Activated naive CD8-positive, alpha-beta T cell treated with anti-CD3 and anti-CD28 coated beads for 36 hours (primary cell): Measurements from ENCODE around the gene NCOA6. TPM values are rescaled to one million over a fixed set of nuclear protein-coding genes. Genes with fewer than 3 reads are reported as not detected.
"Not testable (repeated sequence)": the region's sequence is repeated elsewhere in the genome, so short reads cannot be mapped to it uniquely, and the experiment has no call there.

ENCODE experiments used
- DNase-seq: peaks from one replicate; pipeline ENCODE4 v3.0.0; 2021
- H3K27ac Mint-ChIP-seq: one replicate; pipeline ENCODE4 v1.8.0; 2022; ENCODE audit warnings: mild to moderate bottlenecking, moderate library complexity, mixed read lengths
- H3K27me3 Mint-ChIP-seq: one replicate; pipeline ENCODE4 v1.8.0; 2022; ENCODE audit warnings: mild to moderate bottlenecking, mixed read lengths
- H3K36me3 Mint-ChIP-seq: one replicate; pipeline ENCODE4 v1.8.0; 2021; ENCODE audit warnings: mild to moderate bottlenecking, mixed read lengths
- H3K4me1 Mint-ChIP-seq: one replicate; pipeline ENCODE4 v1.8.0; 2021; ENCODE audit warnings: mixed read lengths
- H3K4me3 Mint-ChIP-seq: one replicate; pipeline ENCODE4 v1.8.0; 2022; ENCODE audit warnings: mild to moderate bottlenecking, moderate library complexity, mixed read lengths
- H3K9me3 Mint-ChIP-seq: one replicate; pipeline ENCODE4 v1.8.0; 2022; ENCODE audit warnings: mixed read lengths
- total RNA-seq, 2 experiments: library from RNA; stranded (reverse); gene quantifications; one replicate each; pipeline ENCODE4 v1.2.3, GENCODE V29; 2021

The NCOA6 gene
- total RNA-seq, 2 experiments from 2014 or later = 17.3 to 19.5 TPM

DNA sequence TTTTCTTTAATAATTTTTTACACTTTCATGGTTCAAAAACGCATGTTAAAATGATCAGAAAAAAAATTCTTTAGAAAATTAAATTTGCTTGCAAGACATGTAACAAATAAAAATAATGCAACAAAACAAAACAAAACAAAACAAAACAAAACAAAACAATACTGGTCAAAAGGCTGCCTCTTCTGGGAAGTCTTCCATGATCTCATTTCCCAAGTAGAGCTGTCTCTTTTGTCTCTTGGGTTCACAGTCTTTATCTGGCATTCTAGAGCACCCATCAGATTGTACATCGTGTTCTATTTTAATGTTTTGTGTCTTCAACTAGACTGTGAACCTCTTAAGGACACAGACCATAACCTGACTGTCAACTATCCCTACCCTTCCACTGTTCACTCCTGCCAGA lies 96.0 kb downstream of the NCOA6 start:
- H3K27me3 Mint-ChIP-seq = no peaks in the 10 kb centered on the region
- no peak overlapping the region for H3K4me3 Mint-ChIP-seq
- no peaks in the 10 kb centered on the region for H3K4me1 Mint-ChIP-seq
- DNase-seq = no peak
- H3K9me3 Mint-ChIP-seq = no peaks in the 10 kb centered on the region
- H3K36me3 Mint-ChIP-seq = peaks cover 3% of the 10 kb centered on the region
- H3K27ac Mint-ChIP-seq = no peak overlapping the region

DNA sequence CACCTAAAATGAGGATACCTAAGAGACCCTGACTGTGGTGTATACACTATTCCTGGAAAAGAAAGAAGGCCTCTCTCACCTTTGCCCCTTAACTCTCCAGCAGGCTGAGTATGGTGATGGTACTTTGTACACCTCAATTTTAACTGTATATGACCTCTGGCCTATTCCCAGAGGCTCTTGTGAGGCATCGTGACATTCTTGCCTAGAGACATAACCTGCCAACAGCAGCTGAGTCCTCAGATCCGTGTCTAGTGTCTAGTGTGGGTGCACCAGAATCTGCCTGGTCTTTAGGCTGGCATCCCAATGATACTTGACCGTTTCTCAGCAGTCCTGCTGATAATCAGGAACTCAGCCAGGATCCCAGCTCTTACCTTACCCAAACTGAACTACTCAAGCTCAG lies 101.3 kb downstream of the NCOA6 start:
- Mint-ChIP-seq H3K4me3 (no peak overlapping the region), H3K27ac (no peak overlapping the region), H3K36me3 (peaks cover 3% of the 10 kb centered on the region), H3K27me3 (no peaks in the 10 kb centered on the region), H3K4me1 (peaks cover 14% of the 10 kb centered on the region), H3K9me3 (no peaks in the 10 kb centered on the region)
- no peak for DNase-seq

DNA sequence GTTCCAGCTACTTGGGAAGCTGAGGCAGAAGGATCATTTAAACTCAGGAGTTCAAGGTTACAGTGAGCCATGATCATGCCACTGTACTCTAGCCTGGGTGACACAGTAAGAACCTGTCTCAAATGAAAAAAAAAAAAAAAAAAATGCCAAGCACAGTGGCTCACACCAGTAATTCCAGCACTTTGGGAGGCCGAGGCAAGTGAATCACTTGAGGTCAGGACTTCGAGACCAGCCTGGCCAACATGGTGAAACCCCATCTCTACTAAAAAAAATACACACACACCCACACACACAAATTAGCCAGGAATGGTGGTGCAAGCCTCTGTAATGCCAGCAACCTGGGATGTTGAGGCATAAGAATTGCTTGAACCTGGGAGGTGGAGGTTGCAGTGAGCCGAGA lies 102.9 kb downstream of the NCOA6 start:
- not testable (repeated sequence) for H3K9me3 Mint-ChIP-seq, H3K36me3 Mint-ChIP-seq, H3K27ac Mint-ChIP-seq, DNase-seq, H3K27me3 Mint-ChIP-seq, H3K4me3 Mint-ChIP-seq
- H3K4me1 Mint-ChIP-seq = peaks cover 15% of the 10 kb centered on the region

DNA sequence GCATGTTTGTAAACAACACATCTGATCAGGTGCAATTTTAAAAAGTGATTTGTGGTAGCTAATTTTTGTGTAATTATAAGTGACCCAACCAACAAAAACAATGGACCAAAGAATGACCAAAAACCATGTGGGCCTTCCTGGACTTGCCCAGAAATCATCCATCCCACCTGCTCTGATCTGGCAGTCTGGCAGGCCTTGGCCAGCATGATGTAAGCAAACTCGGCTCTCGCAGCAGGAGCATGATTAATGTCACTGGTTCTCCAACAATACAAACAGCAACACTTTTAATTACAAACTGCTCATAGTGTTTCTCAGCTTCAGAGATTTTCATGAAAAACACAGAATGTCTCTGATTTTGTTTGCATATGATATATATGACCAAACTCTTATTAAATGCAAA lies 105.2 kb downstream of the NCOA6 start:
- no peaks in the 10 kb centered on the region for H3K36me3 Mint-ChIP-seq
- H3K4me3 Mint-ChIP-seq = no peak overlapping the region
- peaks cover 15% of the 10 kb centered on the region for H3K4me1 Mint-ChIP-seq
- H3K9me3 Mint-ChIP-seq = no peaks in the 10 kb centered on the region
- H3K27me3 Mint-ChIP-seq = no peaks in the 10 kb centered on the region
- no peak overlapping the region for H3K27ac Mint-ChIP-seq
- no peak for DNase-seq

DNA sequence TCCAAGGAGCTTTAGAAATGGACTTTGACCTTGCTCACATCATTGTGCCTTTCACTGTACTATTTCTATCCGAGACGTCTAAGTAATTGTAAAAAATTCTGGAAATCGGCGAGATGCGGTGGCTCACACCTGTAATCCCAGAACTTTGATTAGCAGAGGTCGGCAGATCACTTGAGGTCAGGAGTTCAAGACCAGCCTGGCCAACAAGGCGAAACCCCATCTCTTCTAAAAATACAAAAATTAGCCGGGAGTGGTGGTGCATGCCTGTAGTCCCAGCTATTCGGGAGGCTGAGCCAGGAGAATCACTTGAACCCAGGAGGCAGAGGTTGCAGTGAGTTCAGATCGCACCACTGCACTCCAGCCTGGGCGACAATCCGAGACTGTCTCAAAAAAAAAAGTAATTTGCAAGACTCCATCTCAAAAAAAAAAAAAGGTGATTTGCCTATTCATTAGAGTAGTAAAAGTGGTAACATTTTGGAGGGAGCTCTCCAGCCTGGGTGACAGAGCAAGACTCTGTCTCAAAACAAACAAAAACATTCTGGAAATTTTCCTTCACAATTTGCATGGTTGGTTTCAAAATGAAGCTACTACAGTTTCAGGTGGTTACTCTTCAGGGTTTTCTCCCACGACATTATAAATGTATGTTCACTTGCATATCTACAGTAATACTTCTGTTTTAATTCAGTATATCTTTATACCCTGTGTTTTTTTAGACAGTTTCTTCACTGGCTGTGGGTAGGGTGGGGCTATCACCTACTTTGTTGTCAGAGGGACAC lies 106.0 kb downstream of the NCOA6 start:
- peaks cover 15% of the 10 kb centered on the region for H3K4me1 Mint-ChIP-seq
- not testable (repeated sequence) for H3K4me3 Mint-ChIP-seq, H3K27ac Mint-ChIP-seq, H3K9me3 Mint-ChIP-seq, H3K36me3 Mint-ChIP-seq, H3K27me3 Mint-ChIP-seq, DNase-seq

DNA sequence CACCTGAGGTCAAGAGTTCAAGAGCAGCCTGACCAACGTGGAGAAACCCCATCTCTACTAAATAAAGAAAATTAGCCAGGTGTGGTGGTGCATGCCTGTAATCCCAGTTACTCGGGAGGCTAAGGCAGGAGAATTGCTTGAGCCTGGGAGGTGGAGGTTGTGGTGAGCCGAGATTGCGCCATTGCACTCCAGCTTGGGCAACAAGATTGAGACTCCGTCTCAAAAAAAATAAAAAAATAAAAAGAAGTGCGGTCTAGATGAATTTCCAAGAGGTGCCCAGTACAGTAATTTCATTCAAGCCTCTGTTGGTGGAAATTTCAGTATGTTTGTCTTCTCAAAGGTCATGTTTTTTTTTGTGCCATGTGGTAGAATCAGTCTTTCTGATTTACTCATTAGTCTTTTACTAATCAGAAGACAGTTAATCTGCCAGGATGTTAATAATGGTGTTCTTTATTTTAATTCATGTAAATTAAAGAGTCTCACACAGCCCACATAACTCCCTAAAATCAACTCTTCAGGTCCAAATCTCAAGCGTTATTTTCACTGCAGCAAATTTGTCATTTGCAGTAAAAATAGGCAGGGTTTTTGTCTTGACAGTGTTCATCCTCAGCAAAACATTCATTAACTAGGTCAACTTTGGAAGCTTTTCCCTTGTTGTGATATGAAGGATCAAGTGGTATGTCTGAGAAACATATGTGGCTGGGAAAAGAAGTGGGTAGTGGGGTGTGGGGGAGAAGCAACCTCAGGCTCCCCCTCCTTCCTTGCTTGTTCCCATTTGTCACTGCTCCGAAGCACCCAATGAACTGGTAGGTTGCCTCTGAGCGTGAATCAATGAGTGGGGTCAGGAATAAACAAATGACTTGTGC lies 108.0 kb downstream of the NCOA6 start:
- Mint-ChIP-seq H3K9me3 (no peaks in the 10 kb centered on the region), H3K4me3 (no peak overlapping the region), H3K27me3 (no peaks in the 10 kb centered on the region), H3K36me3 (no peaks in the 10 kb centered on the region), H3K27ac (no peak overlapping the region), H3K4me1 (peaks cover 19% of the 10 kb centered on the region)
- no peak for DNase-seq

DNA sequence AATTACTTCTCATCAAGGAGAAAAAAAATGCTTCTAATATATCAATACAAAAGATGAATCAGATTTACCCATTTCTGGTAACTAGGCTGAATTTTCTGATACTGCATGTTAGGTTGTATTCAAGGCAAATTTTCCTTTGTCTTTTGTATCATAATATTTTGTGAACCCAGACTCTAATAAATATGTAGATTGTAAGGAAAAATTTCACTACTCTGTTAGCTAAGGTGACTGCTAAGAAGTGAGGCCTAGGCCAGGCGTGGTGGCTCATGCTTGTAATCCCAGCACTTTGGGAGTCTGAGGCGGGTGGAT lies 108.6 kb downstream of the NCOA6 start:
- Mint-ChIP-seq H3K9me3 (no peaks in the 10 kb centered on the region), H3K27ac (no peak overlapping the region), H3K36me3 (no peaks in the 10 kb centered on the region), H3K27me3 (no peaks in the 10 kb centered on the region), H3K4me3 (no peak overlapping the region), H3K4me1 (peaks cover 19% of the 10 kb centered on the region)
- DNase-seq = no peak

DNA sequence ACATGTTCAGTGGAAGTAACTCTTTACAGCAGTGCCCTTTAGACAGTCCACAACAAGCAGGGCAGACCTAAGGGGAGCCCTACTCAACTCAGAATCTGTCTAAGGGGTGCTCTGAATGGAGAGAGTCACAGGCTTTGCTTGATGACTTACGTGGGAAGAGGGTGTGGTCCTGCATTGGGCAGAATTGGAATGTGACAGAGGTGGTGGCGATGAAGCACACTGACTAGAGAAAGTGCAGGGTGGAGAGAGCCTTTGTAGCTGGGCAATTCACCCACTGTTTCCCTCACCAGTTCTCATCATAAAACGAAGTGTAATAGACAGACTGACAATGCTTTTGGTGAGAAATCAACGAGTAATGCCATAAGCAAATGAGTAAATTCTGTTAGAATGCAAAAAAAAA lies 110.1 kb downstream of the NCOA6 start:
- H3K36me3 Mint-ChIP-seq = no peaks in the 10 kb centered on the region
- H3K27me3 Mint-ChIP-seq = no peaks in the 10 kb centered on the region
- DNase-seq = no peak
- H3K9me3 Mint-ChIP-seq = no peaks in the 10 kb centered on the region
- H3K27ac Mint-ChIP-seq = no peak overlapping the region
- H3K4me3 Mint-ChIP-seq = no peak overlapping the region
- H3K4me1 Mint-ChIP-seq = peaks cover 18% of the 10 kb centered on the region

DNA sequence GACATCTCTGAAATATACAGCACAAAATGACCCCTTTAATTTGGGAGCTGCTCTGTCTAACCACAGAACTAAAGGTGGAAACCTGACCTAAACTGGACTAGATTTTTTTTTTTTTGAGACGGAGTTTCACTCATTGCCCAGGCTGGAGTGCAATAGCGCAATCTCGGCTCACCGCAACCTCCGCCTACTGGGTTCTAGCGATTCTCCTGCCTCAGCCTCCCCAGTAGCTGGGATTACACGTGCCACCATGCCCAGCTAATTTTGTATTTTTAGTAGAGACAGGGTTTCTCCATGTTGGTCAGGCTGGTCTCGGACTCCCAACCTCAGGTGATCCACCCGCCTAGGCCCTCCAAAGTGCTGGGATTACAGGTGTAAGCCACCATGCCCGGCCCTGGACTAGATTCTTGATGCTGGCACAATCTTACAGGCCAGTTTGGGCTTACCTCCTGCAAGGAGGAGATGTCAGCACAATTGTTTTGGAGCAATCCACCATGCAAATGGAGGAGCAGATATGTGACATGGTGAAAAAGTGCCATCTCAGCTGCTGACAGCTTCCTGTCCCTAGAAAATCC lies 111.4 kb downstream of the NCOA6 start:
- DNase-seq, H3K4me1 Mint-ChIP-seq, H3K4me3 Mint-ChIP-seq, H3K27ac Mint-ChIP-seq, H3K9me3 Mint-ChIP-seq, H3K27me3 Mint-ChIP-seq, H3K36me3 Mint-ChIP-seq: not testable (repeated sequence)

DNA sequence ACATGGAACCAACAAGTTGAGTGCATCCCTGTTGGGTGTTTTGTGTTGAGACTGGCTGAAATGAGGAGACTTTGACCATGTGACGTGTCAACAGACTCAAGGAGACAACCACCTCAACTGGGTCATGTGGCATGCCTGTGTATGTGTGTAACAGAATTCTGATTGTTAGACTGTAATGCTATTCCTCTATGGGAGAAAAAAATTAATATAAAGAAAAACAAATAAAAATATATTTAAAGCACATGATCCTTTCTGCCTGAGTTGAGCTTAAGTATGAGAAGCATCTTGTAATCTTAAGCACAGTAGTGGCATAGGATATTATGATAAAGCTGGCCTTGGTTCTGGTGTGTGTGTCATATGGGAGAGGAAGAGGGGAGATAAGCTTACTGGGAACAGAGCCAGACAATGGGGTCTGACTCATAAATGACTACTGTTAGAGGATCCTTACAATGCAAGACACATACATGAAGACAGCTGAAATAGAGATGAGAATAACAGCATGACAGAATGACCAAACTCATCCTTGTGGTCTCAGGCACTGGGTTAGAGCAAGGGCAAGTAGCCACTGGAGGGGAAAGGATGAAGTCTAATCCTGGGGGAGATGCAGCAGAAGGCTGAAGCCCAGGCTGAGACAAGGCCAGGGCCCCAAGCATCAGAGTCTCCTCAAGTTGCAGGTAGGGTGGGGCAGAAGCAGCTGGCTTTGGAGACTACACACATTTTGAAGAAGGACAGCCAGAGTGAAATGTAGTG lies 112.1 kb downstream of the NCOA6 start:
- DNase-seq = no peak
- Mint-ChIP-seq H3K4me1 (peaks cover 11% of the 10 kb centered on the region), H3K4me3 (no peak overlapping the region), H3K36me3 (no peaks in the 10 kb centered on the region), H3K27ac (no peak overlapping the region), H3K27me3 (no peaks in the 10 kb centered on the region), H3K9me3 (no peaks in the 10 kb centered on the region)

DNA sequence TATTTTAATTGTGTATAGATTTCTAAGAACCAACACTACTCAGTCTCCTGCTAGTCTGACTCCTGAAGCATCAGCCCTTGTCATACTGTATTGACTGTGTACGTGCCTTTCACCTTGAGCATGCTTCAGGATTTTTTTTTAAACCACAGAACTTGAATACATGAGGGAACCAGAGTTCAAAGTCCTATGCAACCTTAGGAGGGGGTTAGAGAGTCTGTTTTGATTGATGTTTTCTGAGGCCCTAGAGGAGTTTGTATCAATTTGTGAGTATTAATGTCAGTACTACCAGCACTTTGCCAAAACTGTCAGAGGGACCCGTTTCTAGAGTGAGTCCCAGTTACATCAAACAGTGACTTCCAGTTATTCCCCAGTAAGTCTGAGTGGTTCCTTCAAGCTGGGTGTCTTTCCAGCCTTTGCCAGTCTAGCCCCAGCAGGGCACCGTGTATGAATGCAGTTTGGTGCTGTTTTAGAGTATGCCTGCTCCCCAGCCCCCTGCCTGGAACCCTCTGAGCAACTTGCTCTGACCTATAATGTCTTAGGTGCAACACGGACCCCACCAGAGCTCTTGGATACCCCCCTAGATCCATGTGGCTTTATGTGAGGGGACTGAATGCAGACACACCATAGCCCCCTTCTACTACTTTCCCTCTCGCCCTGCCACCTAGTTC lies 112.8 kb downstream of the NCOA6 start:
- Mint-ChIP-seq H3K9me3 (no peaks in the 10 kb centered on the region), H3K36me3 (no peaks in the 10 kb centered on the region), H3K4me1 (peaks cover 11% of the 10 kb centered on the region), H3K4me3 (no peak overlapping the region), H3K27me3 (no peaks in the 10 kb centered on the region), H3K27ac (no peak overlapping the region)
- no peak for DNase-seq

DNA sequence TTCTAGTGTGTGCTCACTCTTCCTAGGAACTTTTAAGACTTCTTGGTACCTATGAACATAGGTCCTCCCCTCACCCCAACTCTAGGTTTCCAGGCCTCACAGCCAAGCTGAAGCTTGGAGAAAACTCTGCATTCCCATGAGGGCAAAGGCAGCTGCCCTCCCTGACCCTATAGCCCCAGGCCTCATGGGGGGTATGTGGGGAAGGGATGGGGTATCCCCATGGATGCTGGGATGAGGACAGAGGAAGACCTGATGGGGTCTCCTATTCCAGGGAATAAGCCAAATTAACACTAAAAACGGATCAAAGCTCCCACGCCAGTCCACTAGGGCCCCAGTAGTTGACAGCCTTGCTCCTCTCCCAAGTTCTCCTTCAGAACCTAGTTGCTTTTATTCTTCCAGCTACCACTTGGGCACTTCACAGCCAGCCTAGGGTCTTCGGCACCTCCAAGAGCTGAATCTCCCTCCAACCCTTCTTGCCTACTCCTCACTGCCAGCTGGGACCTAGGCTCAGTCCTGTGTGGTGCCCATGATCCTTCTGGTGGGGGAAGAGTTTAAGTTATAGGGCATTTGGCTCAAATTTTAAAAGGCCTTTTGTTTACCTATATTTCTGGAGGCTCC lies 113.5 kb downstream of the NCOA6 start:
- H3K4me1 Mint-ChIP-seq = peaks cover 11% of the 10 kb centered on the region
- no peak for DNase-seq
- no peak overlapping the region for H3K4me3 Mint-ChIP-seq
- H3K27ac Mint-ChIP-seq = no peak overlapping the region
- no peaks in the 10 kb centered on the region for H3K36me3 Mint-ChIP-seq
- no peaks in the 10 kb centered on the region for H3K9me3 Mint-ChIP-seq
- no peaks in the 10 kb centered on the region for H3K27me3 Mint-ChIP-seq

DNA sequence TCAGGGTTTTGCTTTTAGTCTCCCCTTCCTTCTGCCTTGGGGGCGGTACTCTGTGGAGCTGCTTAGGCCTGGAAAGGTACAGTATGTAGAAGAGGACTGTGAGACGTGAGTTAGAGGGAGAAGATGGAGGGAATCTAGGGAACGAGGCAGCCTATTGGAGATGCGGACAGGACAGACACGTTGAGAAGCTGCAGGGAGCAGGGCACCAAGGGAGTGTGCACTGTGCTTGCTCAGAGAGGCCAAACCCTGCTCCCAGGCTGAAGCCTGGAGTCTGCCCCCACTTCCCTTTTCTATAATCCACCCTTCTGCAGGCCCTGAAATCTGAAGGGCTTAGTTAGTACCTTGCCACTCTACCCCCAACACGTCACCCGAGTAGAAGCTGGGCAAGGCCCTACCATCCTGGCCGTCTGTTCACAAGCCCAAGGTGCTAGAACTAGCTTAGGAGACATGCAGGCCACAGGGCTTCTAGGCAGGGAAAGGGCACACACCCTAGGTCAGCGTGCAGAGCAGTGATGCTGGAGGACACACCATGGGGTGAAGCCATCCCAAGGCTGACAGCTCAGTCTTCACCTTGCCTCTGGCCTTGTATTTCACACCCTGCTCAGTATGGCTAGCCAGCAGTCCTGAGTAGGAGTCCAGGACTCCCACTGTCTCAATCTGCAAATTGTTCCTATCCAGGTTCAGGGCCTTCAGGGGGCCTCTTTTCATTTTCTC lies 114.4 kb downstream of the NCOA6 start:
- H3K36me3 Mint-ChIP-seq = no peaks in the 10 kb centered on the region
- peaks cover 11% of the 10 kb centered on the region for H3K4me1 Mint-ChIP-seq
- peak overlapping the region; percentile 76 for H3K4me3 Mint-ChIP-seq
- H3K9me3 Mint-ChIP-seq = no peaks in the 10 kb centered on the region
- no peaks in the 10 kb centered on the region for H3K27me3 Mint-ChIP-seq
- DNase-seq = no peak
- H3K27ac Mint-ChIP-seq = no peak overlapping the region

DNA sequence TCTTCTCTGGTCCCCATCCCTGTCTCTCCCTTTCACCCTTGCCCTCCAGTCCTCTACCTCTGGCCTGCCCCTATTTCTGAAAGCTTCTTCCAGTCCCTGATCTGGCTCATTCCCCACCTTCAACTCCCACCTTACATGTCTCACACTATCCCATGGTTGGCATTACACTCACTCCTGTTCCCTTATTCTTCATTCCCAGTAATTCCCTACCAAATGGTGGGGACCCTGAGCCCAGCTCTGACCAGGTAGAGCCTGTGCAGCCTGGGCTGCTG lies 114.9 kb downstream of the NCOA6 start:
- H3K9me3 Mint-ChIP-seq = no peaks in the 10 kb centered on the region
- peaks cover 13% of the 10 kb centered on the region for H3K4me1 Mint-ChIP-seq
- H3K4me3 Mint-ChIP-seq = peak overlapping the region; percentile 76
- no peak for DNase-seq
- no peaks in the 10 kb centered on the region for H3K27me3 Mint-ChIP-seq
- no peaks in the 10 kb centered on the region for H3K36me3 Mint-ChIP-seq
- H3K27ac Mint-ChIP-seq = no peak overlapping the region
